Skeletal muscle satellite cell (primary cell): Measurements from ENCODE around the gene EXOC6B.
A peak's percentile ranks its signal among the peaks of the same experiment; 100 is the strongest.

Experiments used
- H3K27me3 ChIP-seq: 2 replicates; pipeline ENCODE4 v1.7.0; 2013; ENCODE audit warnings: low read length; ENCODE audit not compliant: control insufficient read depth, insufficient read depth
- H3K36me3 ChIP-seq: 2 replicates; pipeline ENCODE4 v1.7.0; 2013; ENCODE audit warnings: mild to moderate bottlenecking, control low read depth, low read length; ENCODE audit not compliant: insufficient read depth
- H3K4me1 ChIP-seq: 2 replicates; pipeline ENCODE4 v1.7.0; 2013; ENCODE audit warnings: low read length; ENCODE audit not compliant: control insufficient read depth, insufficient read depth
- H3K4me2 ChIP-seq: 2 replicates; pipeline ENCODE4 v1.7.0; 2013; ENCODE audit warnings: mild to moderate bottlenecking, low read length
- H3K4me3 ChIP-seq: 2 replicates; pipeline ENCODE4 v1.7.0; 2013; ENCODE audit warnings: low read length
- H3K9ac ChIP-seq: 2 replicates; pipeline ENCODE4 v1.7.0; 2013; ENCODE audit warnings: mild to moderate bottlenecking, low read depth, low read length, moderate library complexity
- H3K9me3 ChIP-seq: replicated peaks from 2 replicates; pipeline ENCODE4 v1.7.0; 2013; ENCODE audit warnings: mild to moderate bottlenecking, control low read depth, low read length

EXOC6B gene

GRCh38 chr2:72150861-72151356, 674.9 kb downstream of the EXOC6B start:
- H3K4me1 ChIP-seq, result peaks cover 25% of the 10 kb centered on the region
- no peak overlapping the region for H3K4me3 ChIP-seq
- H3K9ac ChIP-seq, result no peak overlapping the region
- no peak overlapping the region for H3K4me2 ChIP-seq
- H3K36me3 ChIP-seq, result no peaks in the 10 kb centered on the region
- H3K9me3 ChIP-seq, result peaks cover 5% of the 10 kb centered on the region
- peaks cover 75% of the 10 kb centered on the region for H3K27me3 ChIP-seq

DNA sequence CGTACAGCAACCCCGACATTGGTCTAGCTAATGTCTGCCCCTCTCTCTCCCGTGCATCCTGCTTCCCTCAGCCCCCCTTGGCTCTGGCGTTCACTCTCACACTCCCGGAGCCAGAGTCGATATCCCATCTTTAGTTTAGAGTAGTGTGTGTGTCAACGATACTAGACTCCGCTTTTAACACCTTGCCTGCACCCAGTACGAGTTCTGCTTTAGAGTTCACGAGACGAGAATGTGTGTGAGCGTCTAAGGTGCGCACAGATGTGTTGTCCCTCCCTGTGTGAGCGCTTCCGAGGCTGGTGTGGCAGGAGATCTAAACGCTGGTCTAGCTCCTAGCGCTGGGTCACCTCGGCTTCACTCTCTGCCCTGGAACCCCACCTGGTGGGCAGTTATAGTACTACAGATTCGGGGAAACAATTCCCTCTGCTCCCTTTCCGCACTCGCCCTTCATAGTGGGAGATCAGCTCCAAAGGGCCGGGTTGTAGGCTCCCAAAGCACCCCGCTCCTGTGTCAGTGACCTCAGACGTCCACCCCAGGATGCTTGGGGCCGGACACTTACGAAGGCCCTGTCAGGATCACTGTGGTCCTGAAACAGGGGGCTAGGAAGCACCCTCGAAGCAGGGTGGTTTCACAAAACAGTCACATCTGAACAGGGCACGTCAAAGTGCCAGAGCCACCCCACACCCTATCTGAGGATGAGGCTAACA, 675.5 kb downstream of the EXOC6B start:
- no peaks in the 10 kb centered on the region for H3K36me3 ChIP-seq
- H3K4me2 ChIP-seq, result peak overlapping the region; percentile 98
- H3K27me3 ChIP-seq, result peaks cover 74% of the 10 kb centered on the region
- peak overlapping the region; percentile 74 for H3K4me3 ChIP-seq
- peaks cover 30% of the 10 kb centered on the region for H3K4me1 ChIP-seq
- peaks cover 5% of the 10 kb centered on the region for H3K9me3 ChIP-seq
- H3K9ac ChIP-seq, result no peak overlapping the region

GRCh38 chr2:72149556-72150156, 676.2 kb downstream of the EXOC6B start:
- Histone ChIP-seq H3K36me3 (no peaks in the 10 kb centered on the region), H3K27me3 (peaks cover 74% of the 10 kb centered on the region), H3K4me3 (peak overlapping the region; percentile 74), H3K9ac (no peak overlapping the region), H3K4me2 (peak overlapping the region; percentile 98), H3K4me1 (peaks cover 36% of the 10 kb centered on the region), H3K9me3 (peaks cover 5% of the 10 kb centered on the region)

DNA sequence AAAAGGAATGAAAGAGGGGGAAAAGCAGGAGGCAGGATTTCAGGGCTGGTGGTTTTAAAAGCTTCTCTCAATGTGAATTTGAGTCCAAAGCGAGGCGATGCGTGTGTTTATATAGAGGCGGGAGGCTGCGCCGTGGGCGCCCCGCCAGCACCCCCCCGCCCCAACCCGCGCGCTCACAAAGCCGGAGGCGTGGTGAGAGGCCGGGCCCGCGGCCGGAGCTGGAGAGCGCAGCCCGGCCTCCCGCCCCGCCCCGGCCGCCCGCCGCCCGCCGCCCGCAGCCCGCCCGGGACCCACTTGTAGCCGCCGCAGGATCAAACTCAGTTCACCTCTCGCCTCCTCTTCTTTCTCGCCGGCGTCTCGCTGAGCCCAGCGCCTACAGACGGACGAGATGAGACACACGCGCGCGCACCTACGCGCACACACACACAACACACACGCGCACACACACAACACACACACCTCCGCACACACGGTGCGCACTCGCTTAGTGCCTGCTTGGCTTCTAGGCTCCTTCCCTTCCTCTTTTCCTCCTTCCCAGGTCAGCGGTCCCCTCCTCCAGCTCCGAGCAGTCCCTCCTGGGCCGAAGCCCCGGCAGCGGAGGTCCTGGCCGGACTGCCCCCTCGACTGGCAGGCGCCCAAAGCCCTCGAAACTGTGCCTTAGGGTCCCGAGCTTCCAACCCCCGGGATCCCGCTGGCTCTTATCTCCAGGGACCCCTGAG, 676.8 kb downstream of the EXOC6B start:
- Histone ChIP-seq H3K4me3 (peak overlapping the region; percentile 76), H3K4me1 (peaks cover 38% of the 10 kb centered on the region), H3K9ac (no peak overlapping the region), H3K4me2 (peak overlapping the region; percentile 98), H3K36me3 (no peaks in the 10 kb centered on the region), H3K27me3 (peaks cover 71% of the 10 kb centered on the region), H3K9me3 (peaks cover 5% of the 10 kb centered on the region)

DNA sequence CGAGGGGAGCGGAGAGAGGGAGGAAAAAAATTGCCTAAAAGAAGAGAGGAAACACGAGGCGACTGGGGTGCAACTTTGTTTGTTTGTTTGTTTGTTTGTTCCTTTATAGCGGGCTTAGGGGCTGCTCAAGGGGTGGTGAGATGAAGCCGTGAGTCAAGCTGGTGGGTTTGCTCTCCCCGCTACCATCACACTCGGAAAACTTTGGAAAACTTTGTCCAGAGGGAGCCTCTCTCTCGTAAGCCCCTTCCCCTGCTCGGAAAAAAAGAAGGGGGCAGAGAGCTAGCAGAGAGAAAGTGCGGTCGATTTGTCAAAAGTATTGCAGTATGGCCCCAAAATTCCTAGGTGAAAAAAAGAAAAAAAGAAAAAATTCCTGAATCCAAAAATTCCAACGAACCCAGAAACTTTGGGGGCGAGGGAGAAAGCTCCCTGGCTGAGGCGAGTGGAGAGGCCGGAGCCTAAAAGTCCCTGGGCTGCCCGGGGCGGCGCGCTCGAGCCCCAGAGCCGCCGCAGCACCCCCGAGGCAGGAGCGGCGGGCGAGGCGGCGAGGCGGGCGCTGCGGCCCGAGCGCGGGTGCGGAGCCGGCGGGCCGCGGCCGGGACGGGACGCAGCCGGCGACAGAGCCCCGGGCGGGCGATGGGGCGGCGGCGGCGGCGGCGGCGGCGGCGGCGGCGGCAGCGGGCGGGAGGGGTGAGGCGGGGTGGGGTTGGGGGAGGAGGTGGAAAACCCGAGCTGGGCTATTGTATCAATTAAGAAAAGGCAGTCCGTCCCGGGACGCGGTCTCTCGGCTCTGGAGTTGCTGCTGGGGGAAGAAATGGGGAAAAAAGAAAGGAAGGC, 677.6 kb downstream of the EXOC6B start:
- Histone ChIP-seq H3K9ac (no peak overlapping the region), H3K9me3 (peaks cover 5% of the 10 kb centered on the region), H3K36me3 (no peaks in the 10 kb centered on the region), H3K4me1 (peaks cover 38% of the 10 kb centered on the region), H3K4me2 (peak overlapping the region; percentile 98), H3K27me3 (peaks cover 75% of the 10 kb centered on the region), H3K4me3 (peak overlapping the region; percentile 76)

DNA sequence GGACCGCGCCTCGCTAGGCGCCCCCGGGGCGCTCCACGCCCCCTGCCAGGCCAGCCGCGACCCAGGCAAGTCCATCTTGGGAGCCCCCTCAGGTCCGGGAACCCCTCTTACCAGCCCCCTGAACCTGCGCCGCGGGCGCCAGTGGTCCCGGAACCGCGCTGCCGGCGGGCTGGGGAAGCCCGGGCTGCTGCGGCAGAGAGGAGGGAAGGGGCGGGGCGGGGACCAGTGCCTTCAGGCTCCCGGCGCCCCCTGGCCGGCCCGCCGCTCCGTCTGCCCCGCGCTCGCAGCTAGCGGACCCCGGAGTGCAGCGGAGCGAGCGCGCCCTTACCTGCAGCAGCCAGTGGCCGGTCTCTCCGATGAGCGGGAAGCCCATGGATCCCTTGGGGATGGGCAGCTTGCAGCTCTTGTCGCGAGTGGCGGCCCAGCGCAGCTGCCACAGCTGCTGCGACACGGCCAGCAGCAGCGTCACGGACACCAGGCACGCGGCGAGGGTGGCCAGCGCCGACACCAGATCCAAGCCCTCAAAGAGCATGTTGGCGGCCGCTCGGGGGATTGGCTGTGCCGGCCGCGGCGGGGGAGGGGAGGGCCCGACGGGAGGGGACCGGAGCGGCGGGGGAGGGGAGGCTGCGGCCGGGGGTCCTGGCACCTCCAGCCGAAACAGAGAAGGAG, 678.4 kb downstream of the EXOC6B start, which contains the start of gene CYP26B1:
Gene CYP26B1 (minus strand): TSS at position 560 of the 669 bp plus-strand sequence. CDS start 28 bp downstream, at position 532.
- no peaks in the 10 kb centered on the region for H3K36me3 ChIP-seq
- H3K9ac ChIP-seq, result no peak within 1 kb of the TSS
- H3K4me2 ChIP-seq, result peak within 1 kb of the TSS; percentile 98
- peaks cover 38% of the 10 kb centered on the region for H3K4me1 ChIP-seq
- H3K4me3 ChIP-seq, result peak within 1 kb of the TSS; percentile 76
- peaks cover 77% of the 10 kb centered on the region for H3K27me3 ChIP-seq
- peaks cover 5% of the 10 kb centered on the region for H3K9me3 ChIP-seq

DNA sequence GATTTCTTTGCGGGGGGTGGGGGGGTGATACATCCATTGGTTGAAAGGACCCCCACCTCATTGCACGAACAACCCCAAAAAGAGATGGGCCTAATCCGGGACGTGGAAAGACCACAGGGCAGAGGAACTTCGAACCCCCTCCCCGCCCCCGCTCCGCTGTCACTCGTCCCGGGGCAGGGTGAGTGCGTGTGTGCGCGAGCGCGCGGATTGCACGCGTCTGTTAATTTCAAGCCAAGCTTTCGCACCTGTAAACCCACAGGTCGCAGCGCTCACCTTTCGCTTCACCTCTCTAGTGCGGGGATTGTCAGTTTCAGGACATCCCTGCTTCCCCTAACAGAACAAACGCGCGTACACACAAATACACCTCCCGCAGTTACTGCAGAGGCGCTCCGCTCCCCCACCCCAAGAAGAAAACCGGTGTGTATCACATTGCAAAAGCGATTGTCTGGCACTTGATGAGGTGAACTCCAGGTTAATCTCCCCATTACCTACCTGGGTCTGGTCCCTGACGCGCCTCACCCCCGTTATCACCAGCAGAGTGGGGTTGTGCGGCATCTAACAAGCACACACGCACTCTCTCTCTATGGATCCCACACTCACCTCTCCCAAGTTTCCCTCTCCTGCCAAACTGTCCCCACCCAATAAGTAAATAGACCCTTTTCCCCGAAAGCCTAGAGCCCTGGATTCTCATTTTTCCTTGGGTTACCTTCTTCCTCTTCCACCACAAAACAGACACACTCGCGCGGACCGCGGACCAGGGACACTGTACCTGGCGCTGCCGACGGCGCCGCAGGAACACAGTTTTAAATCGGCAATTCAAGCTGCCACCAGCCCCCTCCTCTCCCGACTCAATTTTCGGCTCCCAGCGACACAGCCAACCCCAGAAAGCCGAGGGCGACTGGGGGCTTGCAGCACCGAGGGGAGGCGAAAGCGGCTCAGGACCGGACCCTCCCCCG, 679.2 kb downstream of the EXOC6B start:
- peak overlapping the region; percentile 41 for H3K4me3 ChIP-seq
- peaks cover 38% of the 10 kb centered on the region for H3K4me1 ChIP-seq
- H3K4me2 ChIP-seq, result peak overlapping the region; percentile 60
- H3K9ac ChIP-seq, result no peak overlapping the region
- no peaks in the 10 kb centered on the region for H3K36me3 ChIP-seq
- peaks cover 80% of the 10 kb centered on the region for H3K27me3 ChIP-seq
- H3K9me3 ChIP-seq, result peaks cover 5% of the 10 kb centered on the region

GRCh38 chr2:72145658-72146329, 680.0 kb downstream of the EXOC6B start:
- Histone ChIP-seq H3K4me2 (peak overlapping the region; percentile 81), H3K4me1 (peaks cover 38% of the 10 kb centered on the region), H3K9ac (no peak overlapping the region), H3K27me3 (peaks cover 72% of the 10 kb centered on the region), H3K9me3 (peaks cover 5% of the 10 kb centered on the region), H3K4me3 (peak overlapping the region; percentile 59), H3K36me3 (no peaks in the 10 kb centered on the region)

DNA sequence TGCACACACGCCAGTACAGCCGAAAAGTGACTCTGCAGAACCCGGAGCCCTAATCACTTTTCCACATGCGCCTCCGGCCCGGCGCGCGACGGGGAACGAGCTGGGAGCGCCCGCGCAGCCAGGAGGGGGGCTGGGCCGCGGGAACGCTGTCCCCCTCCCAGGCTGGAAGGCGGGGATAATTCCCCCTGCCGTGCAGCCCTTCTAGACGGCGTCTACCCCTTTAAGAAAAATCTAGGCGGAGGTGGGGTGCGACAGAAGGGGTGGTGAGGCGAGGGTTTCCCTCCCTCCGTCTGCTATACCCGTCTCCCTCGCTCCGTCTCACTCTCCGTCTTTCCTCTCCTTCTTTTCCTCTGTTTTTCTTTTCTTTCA, 680.6 kb downstream of the EXOC6B start:
- H3K36me3 ChIP-seq, result no peaks in the 10 kb centered on the region
- no peak overlapping the region for H3K9ac ChIP-seq
- H3K9me3 ChIP-seq, result peaks cover 5% of the 10 kb centered on the region
- H3K4me2 ChIP-seq, result peak overlapping the region; percentile 81
- H3K4me1 ChIP-seq, result peaks cover 38% of the 10 kb centered on the region
- peaks cover 73% of the 10 kb centered on the region for H3K27me3 ChIP-seq
- H3K4me3 ChIP-seq, result peak overlapping the region; percentile 59
